Measurements from ENCODE around the gene XPO4.
A peak's percentile ranks its signal among the peaks of the same experiment; 100 is the strongest.

The XPO4 gene

DNA sequence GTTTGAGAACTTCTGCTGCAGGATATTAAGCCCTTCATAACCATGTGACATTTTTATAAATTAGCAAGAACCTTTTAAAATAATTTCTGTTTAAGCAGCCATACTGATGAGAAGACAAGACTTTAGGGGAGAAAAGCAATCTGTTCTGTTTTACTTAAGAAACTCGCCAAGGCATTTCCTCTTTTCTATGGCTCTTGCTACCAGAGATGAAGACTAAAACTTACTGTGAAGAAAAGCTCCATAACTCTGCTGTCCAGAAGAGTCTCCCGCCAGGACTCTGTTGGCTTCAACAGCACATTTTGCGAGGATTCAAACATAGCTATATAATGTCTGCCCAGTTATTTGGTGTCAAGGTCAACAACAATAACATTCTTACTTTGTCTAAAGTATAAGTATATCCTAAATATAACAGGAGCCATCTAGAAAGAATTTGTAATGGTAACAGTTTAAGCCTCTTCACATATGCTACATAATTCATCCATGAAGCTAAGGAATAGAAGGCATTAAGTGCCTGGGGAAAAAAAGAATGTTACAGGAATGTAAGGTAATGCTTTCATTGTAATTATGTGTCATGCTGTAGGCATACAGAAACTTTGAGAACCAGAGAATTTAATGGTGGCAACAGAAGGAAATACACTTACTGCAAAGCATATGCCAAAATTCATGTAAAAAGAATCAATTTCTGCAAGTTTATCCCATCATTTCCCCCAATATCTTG, 75.5 kb downstream of the XPO4 start:
- no peak for FAIRE-seq

GRCh38 chr13:20826301-20826700, 76.2 kb downstream of the XPO4 start:
- no peak for FAIRE-seq

GRCh38 chr13:20825477-20825875, 77.1 kb downstream of the XPO4 start:
- FAIRE-seq: peak; percentile 24

DNA sequence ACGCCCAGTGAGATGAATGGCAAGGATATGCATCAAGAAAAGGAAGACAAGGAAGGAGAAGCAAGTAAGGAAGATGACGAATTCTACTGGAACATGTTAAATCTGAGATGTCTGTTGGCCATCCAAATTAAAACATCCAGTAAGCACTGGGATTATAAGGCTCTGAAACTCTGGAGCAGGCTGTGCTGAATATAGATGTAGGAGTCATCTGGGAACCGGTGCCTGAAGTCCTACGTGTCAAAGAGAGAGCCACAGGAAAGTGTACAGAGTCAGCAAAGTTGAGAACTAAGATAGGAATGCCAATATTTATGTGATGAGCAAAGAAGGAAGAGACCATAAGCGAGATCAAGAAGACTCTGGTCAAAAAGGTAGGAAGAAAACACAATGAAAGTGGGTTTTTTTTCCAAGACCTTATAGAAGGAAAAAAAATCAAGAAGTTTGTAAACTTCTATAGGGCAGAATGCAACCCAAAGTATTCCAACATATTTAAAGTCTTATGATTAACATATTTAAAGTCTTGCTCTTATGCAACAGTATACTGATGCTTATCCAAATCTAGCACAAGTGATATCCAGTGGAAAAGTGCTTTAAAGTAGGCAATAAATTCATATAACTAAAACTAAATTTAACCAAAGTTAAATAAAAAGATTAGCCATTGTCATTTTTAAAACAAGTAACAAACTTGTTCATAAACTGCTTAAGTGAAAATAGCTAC, 77.6 kb downstream of the XPO4 start:
- FAIRE-seq: peak; percentile 92

- no peak for FAIRE-seq
Measured at GRCh38 chr13:20823071-20823470, 79.5 kb downstream of the XPO4 start.

DNA sequence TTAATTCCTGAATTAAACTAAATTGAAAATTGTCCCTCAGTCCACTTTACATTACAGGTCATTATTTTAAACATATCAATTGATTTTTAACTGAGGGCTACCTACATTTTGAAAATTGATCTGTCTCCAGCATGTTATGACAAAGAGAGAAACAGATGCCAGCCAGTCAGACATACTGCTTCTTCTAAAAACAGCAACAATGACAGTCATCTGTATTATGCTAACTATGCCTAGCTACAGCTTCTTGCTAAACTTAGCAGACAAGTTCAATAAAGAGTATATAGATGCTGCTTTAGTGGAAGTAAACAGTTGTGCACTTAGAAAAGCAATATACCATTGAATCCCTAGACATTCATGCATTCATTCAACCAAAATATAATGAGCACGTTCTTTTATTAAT, 80.1 kb downstream of the XPO4 start:
- FAIRE-seq: no peak

- no peak for FAIRE-seq
Measured at GRCh38 chr13:20819715-20820114, 82.8 kb downstream of the XPO4 start.

- no peak for FAIRE-seq
Measured at GRCh38 chr13:20815464-20815863, 87.1 kb downstream of the XPO4 start.

- FAIRE-seq: no peak
Measured at GRCh38 chr13:20814224-20814910, 88.2 kb downstream of the XPO4 start.

GRCh38 chr13:20812890-20813289, 89.7 kb downstream of the XPO4 start:
- no peak for FAIRE-seq

DNA sequence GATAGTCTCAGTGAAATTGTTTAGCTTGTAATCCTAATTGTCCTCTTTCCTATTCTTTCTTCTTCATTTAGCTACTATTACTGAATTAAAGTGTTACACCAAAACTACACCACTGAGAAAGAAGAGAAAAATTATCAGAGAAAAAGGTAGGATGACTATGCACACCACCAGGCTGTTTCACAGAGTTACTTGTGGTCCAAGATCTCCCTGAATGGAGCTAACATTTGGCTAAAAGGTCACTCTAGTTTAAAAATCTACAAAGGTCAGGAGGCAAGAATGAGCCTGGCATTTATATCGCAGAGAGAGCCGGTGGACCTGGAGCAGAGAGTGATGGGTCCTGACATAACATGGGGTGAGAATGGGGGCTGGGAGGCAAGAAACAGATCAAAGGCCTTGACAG, 91.7 kb downstream of the XPO4 start:
- FAIRE-seq: no peak

DNA sequence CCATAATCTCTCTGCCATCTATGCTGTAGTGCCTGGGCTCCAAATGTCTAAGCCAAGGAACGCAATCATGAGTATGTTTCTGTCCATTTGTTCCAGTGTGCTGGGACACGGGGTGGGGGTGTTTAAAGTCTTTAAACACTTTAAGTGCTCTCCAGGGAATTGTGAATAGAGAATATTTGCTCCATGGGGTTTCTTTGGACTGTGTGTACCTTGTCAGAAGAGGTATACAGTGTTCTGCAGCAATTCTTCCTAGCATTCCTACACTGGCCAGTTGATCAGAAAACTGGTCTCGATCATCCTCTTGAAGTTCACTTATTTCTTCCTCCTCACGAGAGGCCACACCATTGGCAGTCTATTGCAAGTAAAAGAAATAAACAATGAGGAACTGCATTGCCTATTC, 93.7 kb downstream of the XPO4 start:
- FAIRE-seq: no peak

GRCh38 chr13:20803180-20803965, 99.2 kb downstream of the XPO4 start:
- peak; percentile 41 for FAIRE-seq

GRCh38 chr13:20801707-20802106, 100.8 kb downstream of the XPO4 start:
- no peak for FAIRE-seq

- FAIRE-seq: peak; percentile 90
Measured at GRCh38 chr13:20799726-20800416, 102.7 kb downstream of the XPO4 start.

DNA sequence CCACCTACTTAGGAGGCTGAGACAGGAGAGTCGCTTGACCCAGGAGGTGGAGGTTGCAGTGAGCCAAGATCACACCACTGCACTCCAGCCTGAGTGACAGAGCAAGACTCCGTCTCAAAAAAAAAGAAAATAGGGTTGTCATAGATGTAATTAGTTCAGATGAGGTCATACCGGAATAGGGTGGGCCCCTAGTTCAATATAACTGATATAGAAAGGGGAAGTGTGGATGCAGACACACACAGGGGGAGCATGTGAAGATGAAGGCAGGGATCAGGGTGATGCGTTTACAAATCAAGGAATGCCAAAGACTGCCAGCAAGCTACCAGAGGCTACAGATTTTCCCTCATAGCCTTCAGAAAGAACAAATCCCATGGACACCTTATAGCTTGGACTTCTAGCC, 104.5 kb downstream of the XPO4 start:
- no peak for FAIRE-seq

DNA sequence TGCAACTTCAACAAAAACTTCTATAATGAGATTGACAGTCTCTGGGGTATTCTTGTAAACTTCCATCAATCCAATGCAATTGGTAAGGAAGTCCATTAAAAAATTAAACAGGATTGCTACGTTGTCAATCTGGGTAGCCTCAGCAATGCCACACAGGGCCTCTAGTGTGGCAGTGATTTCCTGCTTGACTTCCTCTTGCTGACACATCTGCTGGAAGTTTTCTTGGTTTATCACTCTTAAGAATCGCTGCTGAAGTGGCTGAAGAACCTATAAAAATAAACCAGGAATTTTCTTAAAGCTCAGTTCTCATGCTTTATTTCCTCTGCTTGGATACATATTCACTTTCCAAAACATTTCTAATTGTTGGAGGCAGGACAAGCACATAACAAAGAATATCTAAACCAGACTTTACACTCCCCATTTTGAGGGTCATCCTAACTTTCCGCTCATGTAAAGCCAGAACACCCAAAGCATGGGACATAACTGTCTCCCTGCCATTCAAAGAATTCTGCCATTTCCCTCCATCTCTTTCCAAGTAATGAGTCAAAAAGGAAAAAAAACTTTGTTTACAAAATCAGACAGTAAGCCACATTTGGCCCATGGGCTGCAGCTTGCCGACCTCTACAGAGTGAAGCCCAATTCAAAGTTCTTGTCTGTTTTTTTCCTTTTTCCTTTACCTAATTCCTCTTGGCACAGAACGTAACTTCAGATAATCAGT, 105.6 kb downstream of the XPO4 start:
- no peak for FAIRE-seq

DNA sequence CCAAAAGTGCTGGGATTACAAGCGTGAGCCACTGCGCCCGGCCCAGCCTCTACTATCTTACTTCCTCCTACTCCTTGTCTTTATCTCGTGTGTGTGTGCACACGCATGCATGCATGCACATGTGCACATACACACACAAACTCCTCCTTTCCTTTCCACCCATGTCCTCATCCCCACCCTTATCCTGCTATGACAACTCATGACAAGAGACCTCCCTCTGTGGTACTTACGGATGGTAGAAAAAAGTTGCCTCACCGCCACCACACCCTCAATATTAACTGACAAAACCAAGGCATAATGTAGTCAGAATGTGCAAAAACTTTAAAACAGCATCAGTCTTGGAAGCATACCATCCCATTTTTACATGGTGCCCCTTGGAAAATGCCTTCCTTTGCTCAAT, 112.9 kb downstream of the XPO4 start:
- no peak for FAIRE-seq

- FAIRE-seq: peak; percentile 74
Measured at GRCh38 chr13:20788312-20788711, 114.2 kb downstream of the XPO4 start.

- FAIRE-seq: no peak
Measured at GRCh38 chr13:20787180-20787579, 115.4 kb downstream of the XPO4 start.

- no peak for FAIRE-seq
Measured at GRCh38 chr13:20782116-20782708, 120.3 kb downstream of the XPO4 start.

Data from islet of Langerhans (tissue), 1 donor.